GM19025 (cell line): ENCODE results near the gene TNN.

Source experiments
- ATAC-seq: cut with Tn5 transposase; IDR thresholded peaks from one replicate; pipeline ENCODE4 v1.9.1; 2021; ENCODE audit warnings: mild to moderate bottlenecking, low read depth, moderate library complexity; ENCODE audit not compliant: unreplicated experiment

The TNN gene

GRCh38 chr1:175136246-175136645, 68.6 kb downstream of the TNN start:
- ATAC-seq, result no peak

GRCh38 chr1:175137369-175137768, 69.7 kb downstream of the TNN start:
- no peak for ATAC-seq

- ATAC-seq, result no peak
Observed at GRCh38 chr1:175138579-175138978, 70.9 kb downstream of the TNN start.

GRCh38 chr1:175145899-175146528, 78.4 kb downstream of the TNN start:
- ATAC-seq, result no peak

GRCh38 chr1:175146529-175147213, 79.0 kb downstream of the TNN start:
- no peak for ATAC-seq

- no peak for ATAC-seq
Observed at GRCh38 chr1:175147569-175147968, 79.9 kb downstream of the TNN start.

GRCh38 chr1:175148068-175148467, 80.4 kb downstream of the TNN start:
- ATAC-seq, result no peak

GRCh38 chr1:175150596-175151319, 83.1 kb downstream of the TNN start:
- no peak for ATAC-seq

- no peak for ATAC-seq
Observed at GRCh38 chr1:175152006-175152652, 84.5 kb downstream of the TNN start.

GRCh38 chr1:175154629-175155472, 87.2 kb downstream of the TNN start:
- ATAC-seq, result peak; percentile 39

- no peak for ATAC-seq
Observed at GRCh38 chr1:175155473-175155856, 87.8 kb downstream of the TNN start.

- no peak for ATAC-seq
Observed at GRCh38 chr1:175155936-175156335, 88.3 kb downstream of the TNN start.

- no peak for ATAC-seq
Observed at GRCh38 chr1:175157200-175157599, 89.6 kb downstream of the TNN start.

- no peak for ATAC-seq
Observed at GRCh38 chr1:175158170-175158591, 90.5 kb downstream of the TNN start.

GRCh38 chr1:175162955-175163354, 95.3 kb downstream of the TNN start:
- no peak for ATAC-seq

- no peak for ATAC-seq
Observed at GRCh38 chr1:175163702-175164101, 96.1 kb downstream of the TNN start.

- no peak for ATAC-seq
Observed at GRCh38 chr1:175164751-175165150, 97.1 kb downstream of the TNN start.

- no peak for ATAC-seq
Observed at GRCh38 chr1:175166746-175167145, 99.1 kb downstream of the TNN start.

- ATAC-seq, result no peak
Observed at GRCh38 chr1:175167861-175168260, 100.2 kb downstream of the TNN start.

GRCh38 chr1:175168782-175169181, 101.1 kb downstream of the TNN start:
- ATAC-seq, result no peak
